HUES48 (cell line): Measurements from ENCODE around the gene ANKRD40.
"Not testable (repeated sequence)": the region's sequence is repeated elsewhere in the genome, so short reads cannot be mapped to it uniquely, and the experiment has no call there.

Source experiments
- H3K27ac ChIP-seq: one replicate; pipeline ENCODE4 v1.7.0; 2013; ENCODE audit warnings: low read depth, low read length, inconsistent platforms
- H3K27me3 ChIP-seq: 2 replicates; pipeline ENCODE4 v1.6.1; 2013; ENCODE audit warnings: mild to moderate bottlenecking, low read length; ENCODE audit not compliant: control insufficient read depth, insufficient read depth
- H3K36me3 ChIP-seq: 2 replicates; pipeline ENCODE4 v1.6.1; 2013; ENCODE audit warnings: low read length; ENCODE audit not compliant: control insufficient read depth, insufficient read depth
- H3K4me1 ChIP-seq: 2 replicates; pipeline ENCODE4 v1.6.1; 2013; ENCODE audit warnings: mild to moderate bottlenecking, low read length; ENCODE audit not compliant: control insufficient read depth, insufficient read depth
- H3K4me3 ChIP-seq: 2 replicates; pipeline ENCODE4 v1.5.1; 2013; ENCODE audit warnings: mild to moderate bottlenecking, low read depth, low read length
- H3K9ac ChIP-seq: 2 replicates; pipeline ENCODE4 v1.6.1; 2013; ENCODE audit warnings: mild to moderate bottlenecking, low read depth, low read length, moderate library complexity
- H3K9me3 ChIP-seq: 2 replicates; pipeline ENCODE4 v1.6.1; 2013; ENCODE audit warnings: low read length; ENCODE audit not compliant: control insufficient read depth, insufficient read depth

The ANKRD40 gene

GRCh38 chr17:50709053-50709452 is 1.3 kb upstream of the ANKRD40 start:
- not testable (repeated sequence) for H3K9ac ChIP-seq, H3K36me3 ChIP-seq, H3K4me3 ChIP-seq, H3K27ac ChIP-seq, H3K27me3 ChIP-seq, H3K9me3 ChIP-seq
- H3K4me1 ChIP-seq, result peaks cover 17% of the 10 kb centered on the region

- H3K27ac ChIP-seq, result peak overlapping the region; percentile 86
- peaks cover 17% of the 10 kb centered on the region for H3K4me1 ChIP-seq
- peak overlapping the region; percentile 92 for H3K4me3 ChIP-seq
- peak overlapping the region; percentile 83 for H3K9ac ChIP-seq
- no peaks in the 10 kb centered on the region for H3K27me3 ChIP-seq
- H3K9me3 ChIP-seq, result no peaks in the 10 kb centered on the region
- H3K36me3 ChIP-seq, result peaks cover 13% of the 10 kb centered on the region; the same call in 1 of the 2 replicates
These were observed 611 bp upstream of the ANKRD40 start for GRCh38 chr17:50708050-50709000.

GRCh38 chr17:50703162-50703561 is 4.6 kb downstream of the ANKRD40 start:
- Histone ChIP-seq H3K9me3 (no peaks in the 10 kb centered on the region), H3K9ac (no peak overlapping the region), H3K27ac (no peak overlapping the region), H3K27me3 (no peaks in the 10 kb centered on the region), H3K4me3 (no peak overlapping the region), H3K36me3 (peaks cover 47% of the 10 kb centered on the region), H3K4me1 (peaks cover 4% of the 10 kb centered on the region; the same call in 1 of the 2 replicates)

- Histone ChIP-seq H3K4me1 (no peaks in the 10 kb centered on the region), H3K4me3 (no peak overlapping the region), H3K9me3 (no peaks in the 10 kb centered on the region), H3K27ac (no peak overlapping the region), H3K27me3 (no peaks in the 10 kb centered on the region), H3K36me3 (peaks cover 77% of the 10 kb centered on the region), H3K9ac (no peak overlapping the region)
These were observed 8.3 kb downstream of the ANKRD40 start for GRCh38 chr17:50699410-50699809.

GRCh38 chr17:50697663-50698272 is 9.9 kb downstream of the ANKRD40 start:
- peaks cover 79% of the 10 kb centered on the region for H3K36me3 ChIP-seq
- no peak overlapping the region for H3K27ac ChIP-seq
- H3K27me3 ChIP-seq, result no peaks in the 10 kb centered on the region
- no peaks in the 10 kb centered on the region for H3K9me3 ChIP-seq
- H3K9ac ChIP-seq, result no peak overlapping the region
- H3K4me1 ChIP-seq, result no peaks in the 10 kb centered on the region
- H3K4me3 ChIP-seq, result no peak overlapping the region

GRCh38 chr17:50697062-50697461 is 10.7 kb downstream of the ANKRD40 start:
- H3K9ac ChIP-seq, result no peak overlapping the region
- H3K9me3 ChIP-seq, result no peaks in the 10 kb centered on the region
- no peaks in the 10 kb centered on the region for H3K27me3 ChIP-seq
- peaks cover 82% of the 10 kb centered on the region for H3K36me3 ChIP-seq
- H3K27ac ChIP-seq, result no peak overlapping the region
- no peak overlapping the region for H3K4me3 ChIP-seq
- no peaks in the 10 kb centered on the region for H3K4me1 ChIP-seq

- H3K27ac ChIP-seq, result no peak overlapping the region
- H3K9me3 ChIP-seq, result no peaks in the 10 kb centered on the region
- H3K4me1 ChIP-seq, result no peaks in the 10 kb centered on the region
- H3K4me3 ChIP-seq, result no peak overlapping the region
- H3K36me3 ChIP-seq, result peaks cover 87% of the 10 kb centered on the region
- no peak overlapping the region for H3K9ac ChIP-seq
- H3K27me3 ChIP-seq, result no peaks in the 10 kb centered on the region
These were observed 11.3 kb downstream of the ANKRD40 start for GRCh38 chr17:50696365-50696879.

GRCh38 chr17:50693036-50693682 is 14.6 kb downstream of the ANKRD40 start:
- H3K4me1 ChIP-seq, result peaks cover 7% of the 10 kb centered on the region; the same call in 1 of the 2 replicates
- H3K9ac ChIP-seq, result no peak overlapping the region
- H3K4me3 ChIP-seq, result no peak overlapping the region
- H3K36me3 ChIP-seq, result peaks cover 60% of the 10 kb centered on the region
- H3K9me3 ChIP-seq, result no peaks in the 10 kb centered on the region
- no peaks in the 10 kb centered on the region for H3K27me3 ChIP-seq
- no peak overlapping the region for H3K27ac ChIP-seq

GRCh38 chr17:50692448-50693035 is 15.2 kb downstream of the ANKRD40 start:
- Histone ChIP-seq H3K27ac (no peak overlapping the region), H3K4me1 (peaks cover 7% of the 10 kb centered on the region; the same call in 1 of the 2 replicates), H3K36me3 (peaks cover 54% of the 10 kb centered on the region), H3K9ac (no peak overlapping the region), H3K27me3 (no peaks in the 10 kb centered on the region), H3K4me3 (no peak overlapping the region), H3K9me3 (no peaks in the 10 kb centered on the region)

GRCh38 chr17:50691550-50692447 is 15.9 kb downstream of the ANKRD40 start:
- H3K4me1 ChIP-seq, result peaks cover 7% of the 10 kb centered on the region; the same call in 1 of the 2 replicates
- no peak overlapping the region for H3K4me3 ChIP-seq
- H3K9me3 ChIP-seq, result no peaks in the 10 kb centered on the region
- H3K27me3 ChIP-seq, result no peaks in the 10 kb centered on the region
- no peak overlapping the region for H3K27ac ChIP-seq
- no peak overlapping the region for H3K9ac ChIP-seq
- peaks cover 46% of the 10 kb centered on the region for H3K36me3 ChIP-seq
